Inferior parietal cortex (tissue), 1 donor: Measurements from ENCODE around the gene TNIK.
A peak's percentile ranks its signal among the peaks of the same experiment; 100 is the strongest.

Experiments
- DNase-seq: peaks from one replicate; pipeline ENCODE4 v3.0.0-alpha.2; 2016; ENCODE audit errors: extremely low spot score

TNIK gene

DNA sequence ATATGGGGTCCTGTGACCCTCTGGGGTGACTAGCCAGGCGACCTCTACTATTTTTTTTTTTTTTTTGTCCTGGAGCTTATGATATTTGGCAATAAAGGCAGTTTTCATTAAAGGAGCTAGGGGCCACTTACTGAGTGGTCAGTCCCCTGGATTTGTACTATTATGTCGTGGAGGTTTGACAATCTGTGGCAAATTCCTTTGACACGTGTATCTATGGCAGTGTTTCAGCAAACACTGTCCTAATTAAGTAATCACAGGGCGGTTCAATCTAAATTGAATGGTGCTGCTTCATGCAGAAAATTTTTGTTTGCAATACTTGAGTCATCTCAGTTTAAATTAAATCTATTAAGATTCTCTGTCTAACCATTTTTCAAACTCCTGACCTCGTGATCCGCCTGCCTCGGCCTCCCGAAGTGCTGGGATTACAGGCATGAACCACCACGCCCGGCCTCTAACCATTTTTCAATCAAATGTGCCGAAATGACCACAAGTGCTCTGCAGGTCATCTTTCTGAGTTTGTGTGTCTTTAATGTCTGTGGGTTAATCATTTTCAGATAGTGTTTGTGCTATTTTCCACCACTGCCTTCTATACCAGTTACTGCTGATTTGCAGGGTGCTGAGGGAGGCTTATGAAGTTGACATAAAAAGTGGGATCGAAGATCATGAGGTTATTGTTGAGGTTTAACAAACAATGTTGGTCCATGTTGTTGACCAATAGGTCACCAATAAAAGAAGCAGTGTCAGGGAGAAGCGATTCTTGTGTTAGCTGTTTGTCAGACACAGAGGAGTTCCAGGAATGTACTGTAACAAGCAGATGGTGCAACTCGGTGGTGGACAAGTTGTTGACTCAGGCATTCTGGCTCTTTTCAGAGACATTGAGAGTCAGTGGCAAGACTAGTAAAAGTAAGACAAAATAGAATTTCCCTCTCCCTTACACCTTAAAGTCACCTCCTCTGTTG is 415.1 kb downstream of the TNIK start:
- no peak for DNase-seq

DNA sequence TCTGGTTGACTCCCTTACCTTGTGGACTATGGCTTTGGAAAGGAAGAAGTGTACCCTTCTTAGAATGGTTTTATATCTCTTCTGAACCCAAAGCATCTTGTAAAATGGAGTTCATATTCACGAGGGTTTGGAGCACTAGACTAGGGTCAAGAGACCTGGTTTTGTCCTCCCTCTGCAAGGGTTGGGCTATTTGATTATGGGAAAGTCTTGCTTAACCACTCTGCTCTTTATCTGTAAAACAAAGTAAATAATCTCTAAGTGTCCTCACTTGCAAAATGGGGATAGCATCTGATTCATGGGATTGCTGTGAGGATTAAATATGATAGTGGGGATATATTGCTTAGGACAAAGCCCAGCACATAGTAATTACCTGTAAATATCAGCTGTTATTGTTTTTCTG is 415.8 kb downstream of the TNIK start:
- no peak for DNase-seq

DNA sequence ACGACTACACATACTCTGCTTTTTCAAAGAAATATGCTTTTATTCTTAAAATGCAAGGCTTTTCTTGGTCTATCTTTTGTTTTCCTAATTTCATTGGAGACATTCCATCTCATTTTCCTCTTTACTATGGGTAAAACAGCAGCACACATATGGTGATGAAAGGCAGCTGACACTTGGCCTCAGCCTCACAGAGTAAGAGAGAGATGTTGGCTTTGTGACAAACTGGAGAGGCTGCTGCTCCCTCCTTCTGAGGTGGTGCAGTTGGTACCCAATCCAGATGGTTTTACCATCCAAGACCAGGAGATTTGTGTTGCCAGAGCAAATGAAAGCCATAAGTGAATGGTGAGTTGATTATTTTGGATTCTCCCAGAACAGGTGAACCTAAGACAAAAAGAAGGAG is 420.5 kb downstream of the TNIK start:
- no peak for DNase-seq

DNA sequence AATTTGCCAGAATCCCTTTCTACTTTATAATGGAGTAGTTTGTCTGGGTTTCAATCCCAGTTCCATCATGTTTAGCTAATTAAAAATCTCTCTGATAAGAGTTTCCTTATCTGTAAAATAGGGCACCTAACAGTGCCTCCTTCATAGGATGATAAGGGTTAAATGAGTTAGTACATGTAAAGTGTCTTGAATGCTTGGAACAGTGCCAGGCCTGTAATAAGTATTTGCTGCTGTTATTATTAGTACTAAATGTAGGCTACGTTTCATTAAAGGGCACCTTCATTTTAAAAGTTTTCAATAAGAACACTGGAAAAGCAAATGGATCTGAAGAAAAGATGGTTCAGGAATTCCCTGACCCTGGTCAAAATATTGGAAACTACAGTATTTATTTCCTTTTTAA is 421.9 kb downstream of the TNIK start:
- DNase-seq: no peak

DNA sequence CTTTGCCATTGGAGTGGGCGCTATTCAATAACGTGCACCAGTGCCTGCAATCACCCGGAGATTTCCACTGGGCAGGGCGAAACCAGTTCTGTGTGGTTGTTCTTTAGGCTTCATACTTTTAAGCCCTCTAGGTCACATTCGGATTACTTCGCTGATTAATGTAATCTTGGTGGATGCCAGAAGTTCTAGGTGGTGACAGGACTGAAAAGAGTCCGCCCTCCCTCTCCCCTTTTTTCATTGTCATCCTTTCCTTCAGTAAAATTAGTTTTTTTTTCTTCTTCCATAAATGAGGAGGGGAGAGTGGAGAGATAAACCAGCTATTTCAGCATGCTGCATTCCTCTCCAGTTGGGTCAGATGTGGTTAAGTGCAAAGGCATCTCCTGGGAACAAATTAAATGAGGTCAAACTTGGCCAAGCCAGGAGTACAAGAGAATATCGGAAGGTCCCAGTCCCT is 431.4 kb downstream of the TNIK start:
- no peak for DNase-seq

DNA sequence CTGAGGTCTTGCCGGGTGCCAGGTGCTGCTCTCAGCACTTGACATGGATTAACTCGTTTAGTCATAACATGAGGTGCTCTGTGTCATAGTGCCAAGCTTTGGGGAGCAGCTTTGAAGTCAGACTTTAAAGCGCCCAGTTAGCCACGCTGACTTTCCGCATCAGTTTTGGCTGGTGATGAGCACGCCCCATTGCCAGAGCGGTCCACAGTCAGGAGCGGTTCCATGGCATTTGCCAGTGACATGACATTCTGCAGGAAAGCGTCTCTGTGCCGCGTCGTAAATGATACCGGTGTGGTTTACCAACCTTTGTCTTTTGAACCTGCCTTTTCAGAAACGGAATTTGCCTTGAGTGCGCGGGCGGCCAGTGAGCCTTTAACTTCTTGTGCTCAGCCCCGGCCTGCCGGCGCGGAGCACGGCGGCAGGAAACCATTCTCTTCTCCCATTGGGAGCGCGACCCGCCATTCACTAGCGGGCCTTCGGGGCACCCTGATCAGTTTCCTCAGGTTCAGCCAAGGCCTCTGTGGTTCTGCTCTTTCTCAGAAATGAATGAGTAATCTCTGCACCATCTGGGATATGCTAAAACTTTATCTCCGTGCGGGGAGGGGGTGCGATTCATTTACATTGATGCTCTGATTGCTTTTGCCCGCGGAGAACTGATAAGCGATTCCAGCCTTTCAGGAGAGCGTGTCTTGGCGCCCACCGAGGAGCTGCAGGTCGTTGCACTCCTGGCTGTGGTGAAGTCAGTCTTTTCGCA is 432.0 kb downstream of the TNIK start:
- DNase-seq: peak; percentile 6

DNA sequence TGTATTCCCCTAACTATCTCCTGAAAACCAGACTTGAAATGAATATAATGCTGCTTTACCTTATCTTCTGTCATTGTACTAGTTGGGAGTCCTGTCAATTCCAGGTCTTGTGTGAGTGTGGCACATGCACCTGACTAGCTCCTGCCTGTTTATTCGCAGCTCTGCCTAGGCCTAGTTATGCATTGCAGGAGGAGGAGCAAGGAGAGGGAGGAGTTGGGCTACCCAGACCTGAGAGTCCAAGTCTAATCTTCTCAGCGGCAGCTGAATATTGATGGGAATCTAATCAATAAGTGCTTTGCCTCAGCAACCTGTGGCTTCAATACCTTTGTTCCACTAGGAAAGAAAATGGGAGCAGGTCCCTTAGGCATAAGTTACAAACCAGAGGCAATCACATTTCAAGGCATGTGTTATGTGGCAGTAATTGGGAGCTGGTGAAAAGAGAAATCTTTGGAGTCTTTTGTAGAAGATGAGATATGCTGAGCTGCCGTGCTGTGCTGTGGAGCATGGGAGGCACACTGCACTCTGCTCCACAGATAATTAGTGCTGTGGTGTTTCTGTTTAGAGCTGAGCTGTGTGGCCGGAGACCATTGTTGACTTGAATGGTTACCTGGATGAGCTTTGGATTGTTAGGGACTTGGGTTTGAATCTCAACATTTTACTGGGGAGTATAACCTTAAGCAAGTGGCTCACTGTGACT is 433.5 kb downstream of the TNIK start, which contains the start of gene SLC2A2:
TSS of gene SLC2A2 (minus strand) at position 124 of the 697 bp plus-strand sequence. CDS start at position 74, 50 bp downstream.
- DNase-seq: no peak

DNA sequence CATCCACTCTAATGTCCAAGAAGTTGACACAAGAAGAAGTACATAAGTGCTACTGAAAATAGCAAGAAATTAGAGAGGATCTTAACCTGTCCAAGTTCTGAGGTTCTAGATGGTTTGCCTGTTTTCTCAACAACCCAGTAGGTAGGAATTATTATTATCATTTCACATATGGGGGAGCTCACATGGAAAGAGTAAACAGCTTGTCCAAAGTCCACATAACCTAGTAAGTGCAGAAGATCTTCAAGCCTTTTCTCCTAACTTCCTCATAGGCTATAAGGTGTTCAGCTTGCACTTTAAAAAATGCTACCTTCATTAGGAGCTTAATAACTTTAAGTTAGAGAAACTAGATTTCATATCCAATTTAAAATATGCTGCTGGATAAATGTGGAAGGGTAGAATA is 436.6 kb downstream of the TNIK start:
- DNase-seq: no peak

DNA sequence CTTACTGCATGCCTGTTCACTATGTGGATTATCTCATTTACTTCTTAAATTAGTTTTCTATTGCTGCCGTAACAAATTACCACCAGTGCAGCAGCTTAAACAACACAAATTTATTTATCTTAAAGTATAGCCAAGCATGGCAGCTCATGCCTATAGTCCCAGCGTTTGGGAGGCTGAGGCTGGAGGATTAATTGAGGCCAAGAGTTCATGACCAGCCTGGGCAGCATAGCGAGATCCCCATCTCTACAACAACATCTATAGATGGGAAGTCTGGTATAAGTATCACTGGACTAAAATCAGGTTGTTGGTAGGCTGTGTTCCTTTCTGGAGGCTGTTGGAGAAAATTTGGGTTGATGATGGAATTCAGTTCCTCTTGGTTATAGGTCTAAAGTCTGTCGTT is 438.8 kb downstream of the TNIK start:
- DNase-seq: no peak

DNA sequence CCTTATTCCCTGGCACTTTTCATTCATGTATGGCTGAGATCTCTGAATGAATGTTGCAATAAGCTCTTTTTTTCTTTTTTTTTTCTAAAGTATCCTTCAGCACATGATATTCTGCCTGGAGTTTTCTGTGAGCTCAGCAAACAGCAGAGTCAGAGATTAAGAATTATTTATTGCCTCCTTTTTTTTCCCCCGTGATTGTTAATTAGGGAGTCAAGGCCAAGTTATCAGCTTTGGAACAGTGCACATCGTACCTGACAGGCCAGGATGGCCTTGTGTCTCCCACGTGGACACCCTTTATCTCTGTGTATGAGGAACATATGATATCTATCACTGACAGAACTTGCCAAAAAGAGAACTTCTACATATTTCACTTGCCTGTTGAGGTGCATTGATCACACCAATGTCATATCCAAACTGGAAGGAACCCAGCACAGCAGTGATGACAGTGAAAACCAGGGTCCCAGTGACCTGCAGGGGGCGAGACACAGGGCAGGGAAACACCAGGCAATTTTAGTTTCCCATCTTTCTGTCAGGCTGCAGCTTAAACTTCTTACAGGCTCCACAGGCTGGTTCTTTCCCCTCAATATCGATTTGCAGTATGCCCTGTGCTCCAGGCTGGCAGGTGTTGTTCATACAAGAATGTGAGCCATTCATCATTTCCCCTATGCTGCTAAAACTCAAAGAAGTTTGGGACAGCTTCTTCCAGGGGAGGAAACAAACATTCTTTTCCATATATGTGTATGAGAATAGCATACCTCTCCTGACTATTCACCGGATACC is 441.9 kb downstream of the TNIK start:
- DNase-seq: no peak

DNA sequence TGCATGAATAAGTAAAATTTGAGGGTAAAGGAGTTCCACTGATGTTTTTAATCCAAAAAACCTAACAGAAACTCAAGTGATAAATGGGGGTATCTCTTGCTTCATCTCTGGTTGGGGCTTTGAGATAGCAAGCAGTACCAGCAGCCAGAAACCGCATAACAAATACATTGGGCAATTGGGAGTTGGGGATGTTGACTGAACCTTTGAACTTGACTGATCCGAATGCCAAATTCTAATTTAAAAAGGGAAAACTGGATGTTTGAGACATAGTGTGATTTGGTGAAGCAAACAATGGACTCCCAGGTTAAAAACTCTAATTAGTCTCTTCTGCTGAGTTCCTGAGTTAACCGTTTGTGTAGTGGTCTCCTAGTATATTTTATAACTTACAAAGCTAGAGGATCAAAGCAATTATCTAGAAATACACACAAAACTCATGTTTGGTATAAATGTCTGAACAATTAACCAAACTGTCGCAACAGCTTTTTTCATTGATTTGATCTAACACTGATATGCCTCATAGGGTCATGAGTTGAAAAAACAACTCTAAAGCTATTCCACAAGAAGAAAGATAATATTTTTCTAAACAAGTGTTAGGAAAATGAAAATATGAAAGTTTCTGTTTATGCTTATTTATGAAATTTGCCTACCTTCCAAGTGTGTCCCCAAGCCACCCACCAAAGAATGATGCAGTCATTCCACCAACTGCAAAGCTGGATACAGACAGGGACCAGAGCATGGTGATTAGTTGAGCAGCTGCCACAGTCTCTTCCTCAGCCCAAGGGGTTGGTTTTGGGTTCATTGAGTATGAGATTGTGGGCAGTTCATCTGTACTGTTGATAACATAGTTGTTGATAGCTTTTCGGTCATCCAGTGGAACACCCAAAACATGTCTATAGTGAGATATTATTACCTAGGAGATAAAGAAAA is 446.1 kb downstream of the TNIK start:
- no peak for DNase-seq

DNA sequence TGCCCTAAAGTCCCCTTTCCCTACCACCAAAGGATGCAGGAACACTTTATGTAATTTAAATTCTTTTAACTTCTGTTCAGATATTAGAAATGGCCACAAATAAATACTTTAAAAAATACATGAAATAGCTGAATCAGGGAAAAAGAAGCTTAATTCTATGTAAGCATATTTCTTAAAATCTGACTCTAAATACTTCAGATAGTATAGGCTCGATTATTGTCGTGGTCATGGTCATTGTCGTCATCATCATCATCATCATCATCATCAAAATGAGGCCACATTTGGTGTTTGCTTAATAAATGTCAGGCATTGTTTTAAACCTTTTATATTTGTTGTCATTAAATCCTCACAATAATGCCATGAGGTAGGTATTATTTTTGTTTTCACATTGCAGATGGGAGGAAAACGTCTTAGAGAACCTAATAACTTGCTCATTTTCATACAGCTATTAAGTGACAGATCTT is 448.3 kb downstream of the TNIK start:
- DNase-seq: no peak
